ENCODE data around the gene DNAJC28. TPM values are rescaled to one million over a fixed set of nuclear protein-coding genes. Genes with fewer than 3 reads are reported as not detected.
"Not testable (repeated sequence)": the region's sequence is repeated elsewhere in the genome, so short reads cannot be mapped to it uniquely, and the experiment has no call there.

DNAJC28 gene
- total and polyA plus RNA-seq, 4 donors: 0.74 to 1.6 (median 1.3) TPM

DNA sequence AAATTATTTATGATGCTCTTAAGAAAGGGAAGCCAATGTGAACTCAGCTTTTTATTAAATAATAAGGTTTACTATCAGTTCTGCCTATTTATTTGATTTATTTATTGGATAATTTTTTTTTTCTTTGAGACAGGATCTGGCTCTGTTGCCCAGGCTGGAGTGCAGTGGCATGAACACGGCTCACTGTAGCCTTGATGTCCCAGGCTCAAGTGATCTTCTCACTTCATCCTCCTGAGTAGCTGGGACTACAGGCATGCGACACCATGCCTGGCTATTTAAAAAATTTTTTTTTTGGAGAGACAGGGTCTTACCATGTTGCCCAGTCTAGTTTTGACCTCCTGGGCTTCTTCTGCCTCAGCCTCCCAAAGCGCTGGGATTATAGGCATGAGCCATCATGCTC is 21.0 kb upstream of the DNAJC28 start:
- DNase-seq: no peak
- peaks cover 0 to 8% (median 0%) of the 10 kb centered on the region in 5 donors for H3K4me1 ChIP-seq (ENCODE audit: control insufficient read depth in 5 of 5, insufficient read depth in 5 of 5, low read length in 5 of 5)
- H3K4me3 ChIP-seq: no peak overlapping the region
- ATAC-seq (ENCODE audit: insufficient read depth, low FRiP score): no peak
- WGBS, 2 donors: 97 to 98% methylated on average over 3 of the region's 3 CpGs
- no peaks in the 10 kb centered on the region for H3K9me3 ChIP-seq (ENCODE audit: control insufficient read depth in 4 of 4, insufficient read depth in 3 of 4, low read length in 3 of 4)
- no peak overlapping the region for H3K27ac ChIP-seq (ENCODE audit: low read depth in 1 of 2, low read length in 1 of 2)
- H3K9ac ChIP-seq (ENCODE audit: insufficient read depth in 1 of 2, low read length in 2 of 2): no peak overlapping the region
- H3K36me3 ChIP-seq (ENCODE audit: control insufficient read depth in 4 of 4, insufficient read depth in 4 of 4, low read length in 4 of 4): peaks cover 20 to 43% (median 27%) of the 10 kb centered on the region in 4 donors
- no peaks in the 10 kb centered on the region for H3K27me3 ChIP-seq (ENCODE audit: control insufficient read depth in 3 of 3, insufficient read depth in 3 of 3, low read length in 2 of 3)
- TF ChIP-seq, protein P1, sequence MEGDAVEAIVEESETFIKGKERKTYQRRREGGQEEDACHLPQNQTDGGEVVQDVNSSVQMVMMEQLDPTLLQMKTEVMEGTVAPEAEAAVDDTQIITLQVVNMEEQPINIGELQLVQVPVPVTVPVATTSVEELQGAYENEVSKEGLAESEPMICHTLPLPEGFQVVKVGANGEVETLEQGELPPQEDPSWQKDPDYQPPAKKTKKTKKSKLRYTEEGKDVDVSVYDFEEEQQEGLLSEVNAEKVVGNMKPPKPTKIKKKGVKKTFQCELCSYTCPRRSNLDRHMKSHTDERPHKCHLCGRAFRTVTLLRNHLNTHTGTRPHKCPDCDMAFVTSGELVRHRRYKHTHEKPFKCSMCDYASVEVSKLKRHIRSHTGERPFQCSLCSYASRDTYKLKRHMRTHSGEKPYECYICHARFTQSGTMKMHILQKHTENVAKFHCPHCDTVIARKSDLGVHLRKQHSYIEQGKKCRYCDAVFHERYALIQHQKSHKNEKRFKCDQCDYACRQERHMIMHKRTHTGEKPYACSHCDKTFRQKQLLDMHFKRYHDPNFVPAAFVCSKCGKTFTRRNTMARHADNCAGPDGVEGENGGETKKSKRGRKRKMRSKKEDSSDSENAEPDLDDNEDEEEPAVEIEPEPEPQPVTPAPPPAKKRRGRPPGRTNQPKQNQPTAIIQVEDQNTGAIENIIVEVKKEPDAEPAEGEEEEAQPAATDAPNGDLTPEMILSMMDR (IDR thresholded peaks at IDR 0.05; ENCODE audit: control extremely low read depth, extremely low read depth): no peak

DNA sequence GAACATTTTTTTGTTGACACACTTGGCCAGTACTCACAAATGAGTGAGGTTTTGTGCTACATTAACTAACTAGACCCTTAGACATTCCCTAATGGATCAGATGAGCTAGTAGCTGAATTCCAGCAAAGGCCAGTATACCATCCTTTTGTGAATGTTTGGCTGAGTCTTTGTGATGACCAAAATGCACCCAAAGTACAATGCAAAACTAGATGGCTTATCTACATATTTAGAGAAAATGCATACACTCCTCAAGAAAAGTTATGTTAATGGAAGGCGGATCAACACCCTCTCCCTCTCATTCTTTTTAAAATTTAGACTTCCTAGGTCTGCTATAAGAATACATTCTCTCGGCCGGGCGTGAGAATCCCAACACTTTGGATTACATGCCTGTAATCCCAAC is 20.1 kb upstream of the DNAJC28 start:
- Histone ChIP-seq H3K36me3 (ENCODE audit: control insufficient read depth in 4 of 4, insufficient read depth in 4 of 4, low read length in 4 of 4) (peaks cover 18 to 38% (median 25%) of the 10 kb centered on the region in 4 donors), H3K9ac (ENCODE audit: insufficient read depth in 1 of 2, low read length in 2 of 2) (no peak overlapping the region), H3K27me3 (ENCODE audit: control insufficient read depth in 3 of 3, insufficient read depth in 3 of 3, low read length in 2 of 3) (no peaks in the 10 kb centered on the region), H3K4me3 (no peak overlapping the region), H3K9me3 (ENCODE audit: control insufficient read depth in 4 of 4, insufficient read depth in 3 of 4, low read length in 3 of 4) (no peaks in the 10 kb centered on the region), H3K27ac (ENCODE audit: low read depth in 1 of 2, low read length in 1 of 2) (no peak overlapping the region), H3K4me1 (ENCODE audit: control insufficient read depth in 5 of 5, insufficient read depth in 5 of 5, low read length in 5 of 5) (peaks cover 0 to 8% (median 0%) of the 10 kb centered on the region in 5 donors)
- no peak for DNase-seq
- TF ChIP-seq, protein P1 (IDR thresholded peaks at IDR 0.05; ENCODE audit: control extremely low read depth, extremely low read depth): no peak
- ATAC-seq (ENCODE audit: insufficient read depth, low FRiP score): no peak
- WGBS, 2 donors: 97 to 100% methylated on average over 4 of the region's 4 CpGs

DNA sequence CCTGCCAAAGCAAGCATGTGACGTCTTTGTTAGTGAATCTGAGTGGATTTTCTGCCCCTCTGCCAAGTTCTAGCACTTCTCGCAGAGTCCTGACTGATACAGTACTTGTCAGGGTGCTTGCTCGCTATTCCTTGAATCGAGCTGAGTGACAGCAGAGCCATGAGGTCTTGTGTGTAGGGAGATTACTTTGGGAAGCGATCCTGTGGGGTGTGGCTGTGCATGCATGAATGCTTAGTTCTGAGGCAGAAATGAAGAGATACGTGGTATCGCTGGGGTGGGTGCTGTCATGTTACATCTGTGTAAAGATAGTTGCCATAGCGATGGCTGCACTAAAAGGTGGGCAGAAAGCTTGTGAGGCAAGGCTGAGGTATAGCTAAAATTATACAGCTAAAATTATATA is 19.3 kb upstream of the DNAJC28 start:
- Histone ChIP-seq H3K9me3 (ENCODE audit: control insufficient read depth in 4 of 4, insufficient read depth in 3 of 4, low read length in 3 of 4) (no peaks in the 10 kb centered on the region), H3K9ac (ENCODE audit: insufficient read depth in 1 of 2, low read length in 2 of 2) (no peak overlapping the region), H3K4me3 (no peak overlapping the region), H3K36me3 (ENCODE audit: control insufficient read depth in 4 of 4, insufficient read depth in 4 of 4, low read length in 4 of 4) (peaks cover 20 to 32% (median 24%) of the 10 kb centered on the region in 4 donors), H3K27ac (ENCODE audit: low read depth in 1 of 2, low read length in 1 of 2) (no peak overlapping the region), H3K4me1 (ENCODE audit: control insufficient read depth in 5 of 5, insufficient read depth in 5 of 5, low read length in 5 of 5) (peaks cover 0 to 8% (median 0%) of the 10 kb centered on the region in 5 donors), H3K27me3 (ENCODE audit: control insufficient read depth in 3 of 3, insufficient read depth in 3 of 3, low read length in 2 of 3) (no peaks in the 10 kb centered on the region)
- no peak for DNase-seq
- 96 to 97% methylated on average over 8 of the region's 8 CpGs for WGBS, 2 donors
- TF ChIP-seq, protein P1 (IDR thresholded peaks at IDR 0.05; ENCODE audit: control extremely low read depth, extremely low read depth): no peak
- no peak for ATAC-seq (ENCODE audit: insufficient read depth, low FRiP score)

DNA sequence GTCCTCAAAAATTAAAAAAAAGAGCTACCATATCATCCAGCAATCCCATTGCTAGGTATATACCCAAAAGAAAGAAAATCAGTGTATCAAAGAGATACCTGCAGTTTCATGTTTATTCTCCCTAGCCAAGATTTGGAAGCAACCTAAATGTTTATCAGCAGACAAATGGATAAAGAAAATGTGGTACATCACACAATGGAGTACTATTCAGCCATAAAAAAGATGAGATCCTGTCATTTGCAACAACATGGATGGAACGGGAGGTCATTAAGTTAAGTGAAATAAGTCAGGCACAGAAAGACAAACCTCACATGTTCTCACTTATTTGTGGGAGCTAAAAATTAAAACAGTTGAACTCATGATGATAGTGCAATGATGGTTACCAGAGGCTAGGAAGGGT is 15.5 kb upstream of the DNAJC28 start:
- 100% methylated on average over 1 of the region's 1 CpG for WGBS, 2 donors
- DNase-seq; H3K9ac ChIP-seq (ENCODE audit: insufficient read depth in 1 of 2, low read length in 2 of 2); H3K27ac ChIP-seq (ENCODE audit: low read depth in 1 of 2, low read length in 1 of 2); ATAC-seq (ENCODE audit: insufficient read depth, low FRiP score); H3K9me3 ChIP-seq (ENCODE audit: control insufficient read depth in 4 of 4, insufficient read depth in 3 of 4, low read length in 3 of 4); H3K4me1 ChIP-seq (ENCODE audit: control insufficient read depth in 5 of 5, insufficient read depth in 5 of 5, low read length in 5 of 5); H3K27me3 ChIP-seq (ENCODE audit: control insufficient read depth in 3 of 3, insufficient read depth in 3 of 3, low read length in 2 of 3); H3K4me3 ChIP-seq: not testable (repeated sequence)
- H3K36me3 ChIP-seq (ENCODE audit: control insufficient read depth in 4 of 4, insufficient read depth in 4 of 4, low read length in 4 of 4): peaks cover 20 to 43% (median 25%) of the 10 kb centered on the region in 4 donors
